NCI-H1436 (cell line): ENCODE measurements around the gene ADCY6.

Experiments
- DNase-seq: peaks from one replicate; lab custom pipeline; 2025; lab: John Stamatoyannopoulos, UW

The ADCY6 gene

DNA sequence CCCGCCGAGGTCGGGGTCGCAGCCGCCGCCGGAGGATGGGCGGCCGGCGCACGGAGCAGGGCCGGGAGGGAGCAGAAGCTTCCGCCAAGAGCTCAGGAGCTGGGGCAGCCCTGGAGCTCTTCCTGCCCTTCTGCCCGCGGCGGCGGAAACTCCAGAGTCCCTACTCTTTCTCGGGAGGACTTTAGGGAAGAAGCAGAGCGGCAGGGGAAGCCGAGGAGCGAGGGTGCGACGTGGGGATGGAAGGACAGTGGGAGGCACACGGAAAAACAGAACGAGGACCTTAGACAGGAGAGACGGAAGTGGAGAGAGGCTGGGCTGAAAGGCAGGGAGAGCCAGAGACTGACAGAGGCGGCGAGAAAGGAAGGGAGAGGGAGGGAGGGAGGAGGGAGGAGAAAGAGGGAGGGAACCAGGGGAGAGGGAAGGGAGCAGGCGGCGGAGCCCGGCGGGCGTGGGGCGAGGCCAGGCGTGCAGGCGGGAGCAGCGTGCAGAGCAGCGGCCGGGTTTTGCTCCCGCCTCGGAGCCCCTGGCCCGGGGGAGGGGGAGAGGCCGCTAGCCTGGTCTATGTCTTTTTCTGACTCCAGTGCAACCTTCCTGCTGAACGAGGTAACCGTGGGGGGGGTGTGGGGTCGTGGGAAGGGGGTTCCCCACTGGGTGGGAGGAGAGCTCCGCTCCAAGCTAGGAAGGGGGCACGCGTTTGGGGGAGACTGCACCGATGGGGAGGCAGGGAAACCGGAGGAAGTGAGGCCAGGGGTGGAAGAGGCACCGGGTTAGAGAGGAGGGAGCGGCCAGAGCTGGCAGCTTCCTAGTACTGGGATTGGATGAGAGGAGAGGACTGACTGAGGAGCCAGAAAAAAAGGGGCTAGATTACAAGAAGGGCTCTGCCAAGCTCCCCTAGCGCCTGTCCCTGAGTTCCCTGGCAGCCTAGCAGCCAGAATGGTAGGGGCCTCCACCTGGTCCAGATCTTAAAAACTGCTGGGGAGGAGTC lies 26.5 kb upstream of the ADCY6 start:
- peak; percentile 73 for DNase-seq

DNA sequence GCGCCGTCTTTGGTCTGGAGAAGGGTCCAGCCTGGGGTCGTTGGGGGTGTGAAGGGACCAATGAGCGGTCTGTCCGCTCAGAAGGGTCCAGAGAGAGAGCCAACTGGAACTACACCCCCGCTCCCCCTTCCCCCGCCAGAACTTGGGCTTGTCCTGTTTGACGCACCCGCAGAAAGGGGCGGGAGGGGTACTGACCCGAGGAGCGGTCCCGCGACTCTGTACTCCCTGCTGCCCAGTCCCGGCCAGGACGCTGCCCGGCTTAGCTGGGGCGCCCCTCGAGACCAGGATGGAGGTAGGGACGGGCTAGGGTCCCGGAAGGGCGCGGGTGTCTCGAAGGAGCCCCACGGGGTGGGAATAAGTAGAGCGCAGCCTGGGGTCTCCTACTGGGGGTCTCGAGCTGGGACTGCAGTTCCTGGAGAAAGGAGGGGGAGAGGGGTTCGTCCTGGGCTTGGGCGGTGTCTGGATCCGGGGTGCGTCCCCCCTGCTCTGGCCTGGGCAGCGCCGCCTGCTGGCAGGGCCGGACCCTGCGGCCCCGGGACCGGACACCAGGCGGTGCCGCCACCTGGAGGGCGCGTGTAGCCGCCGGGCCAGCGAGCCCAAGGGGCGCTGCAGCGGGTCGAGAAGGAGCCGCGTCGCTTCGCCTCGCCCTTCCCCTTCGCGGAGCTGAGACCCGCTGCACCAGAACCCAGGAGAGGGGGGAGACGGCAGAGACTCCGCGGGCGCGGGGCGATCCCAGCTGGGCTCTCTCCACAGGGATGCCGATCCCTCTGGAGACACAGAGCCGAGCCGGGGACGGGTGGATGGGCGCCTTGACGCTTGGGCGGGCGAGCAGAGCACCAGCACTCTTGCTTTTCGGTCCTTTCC lies 25.6 kb upstream of the ADCY6 start:
- DNase-seq = peak; percentile 57

DNA sequence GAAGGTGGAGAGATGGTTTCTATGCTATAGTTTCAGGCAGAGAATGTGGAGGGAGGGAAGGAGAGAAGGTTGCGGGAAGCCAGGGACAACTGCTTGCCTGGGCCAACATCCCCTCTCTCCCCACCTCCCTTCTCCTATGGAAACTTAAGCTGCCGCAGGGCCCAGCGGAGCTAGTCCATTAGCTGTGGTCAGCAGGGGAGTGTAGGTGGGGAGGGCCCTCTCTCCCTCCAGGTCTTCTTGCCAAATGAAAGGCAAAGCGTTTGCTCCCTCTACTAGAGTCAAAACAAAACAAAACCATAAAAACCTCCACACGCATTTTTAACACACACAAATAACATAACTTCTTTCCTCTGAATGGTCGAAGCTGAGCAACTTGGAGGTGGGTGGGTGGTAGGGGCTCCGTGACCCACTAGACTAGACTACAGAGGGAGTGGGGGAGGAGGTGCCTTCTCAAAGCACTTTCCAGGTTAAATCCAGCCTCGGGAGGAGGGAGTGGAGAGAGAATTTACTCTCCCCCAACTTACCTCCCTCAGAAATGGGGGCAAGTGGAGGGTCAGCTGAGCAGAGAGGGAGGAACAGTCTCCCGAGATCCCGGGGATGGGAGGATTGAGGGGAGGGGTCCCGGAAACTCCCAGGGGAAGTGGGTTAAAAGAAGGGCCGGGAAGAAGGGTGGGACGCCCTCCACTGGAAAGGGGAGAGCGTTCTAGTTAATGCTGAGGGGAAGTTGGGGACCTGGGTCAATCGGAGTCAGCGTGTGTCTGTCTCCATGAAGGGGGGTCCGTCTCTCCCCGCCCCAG lies 24.8 kb upstream of the ADCY6 start:
- no peak for DNase-seq

DNA sequence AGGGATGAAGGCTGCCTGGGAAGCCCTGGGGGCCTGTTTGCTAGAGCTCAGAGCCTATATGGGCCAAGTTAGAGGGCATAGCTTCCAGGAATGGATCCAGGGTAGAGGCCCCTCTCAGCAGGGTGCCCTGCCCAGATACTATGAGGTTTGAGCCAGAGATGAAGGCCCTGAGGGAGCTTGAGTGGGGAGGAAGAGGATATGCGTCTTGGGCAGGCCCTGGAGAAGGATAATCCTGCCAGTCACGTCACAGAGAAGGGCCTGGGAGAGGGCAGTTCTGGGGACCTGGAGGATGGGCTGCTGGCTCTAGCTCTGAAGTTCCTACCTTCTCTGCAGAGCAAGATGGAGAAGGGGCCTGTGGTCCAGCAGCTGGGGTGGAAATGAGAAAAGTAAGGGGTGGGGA lies 23.5 kb upstream of the ADCY6 start:
- DNase-seq = no peak

DNA sequence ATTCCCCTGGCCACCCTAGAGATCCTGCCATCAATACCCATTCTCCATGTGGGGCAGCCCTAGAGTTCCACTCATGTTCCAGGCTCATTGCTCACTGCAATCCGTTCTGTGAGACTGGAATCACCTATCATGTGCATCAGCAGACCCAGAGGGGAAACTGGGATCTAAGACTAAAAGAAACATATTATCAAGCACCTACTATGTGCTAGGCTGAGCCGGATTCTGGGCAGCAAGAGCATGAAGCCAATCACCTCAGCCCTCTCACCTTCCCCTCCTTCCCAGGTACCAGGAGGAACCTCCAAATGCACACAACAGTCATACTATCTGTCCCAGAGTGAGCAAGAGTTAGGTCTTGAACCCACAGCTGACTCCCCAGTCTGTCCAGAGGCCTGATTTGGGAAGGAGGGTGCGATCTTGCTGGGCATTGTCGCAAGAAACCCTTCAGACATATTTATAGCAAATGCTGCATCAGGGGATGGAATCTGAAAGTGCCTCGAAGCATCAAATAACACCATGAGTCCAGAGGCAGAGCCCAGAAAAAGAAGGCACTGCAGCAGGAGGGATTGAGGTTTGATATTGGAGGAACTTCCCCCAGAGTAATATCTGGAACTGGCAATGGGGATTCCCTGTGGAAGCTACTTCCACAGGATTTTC lies 22.7 kb upstream of the ADCY6 start:
- DNase-seq = no peak

DNA sequence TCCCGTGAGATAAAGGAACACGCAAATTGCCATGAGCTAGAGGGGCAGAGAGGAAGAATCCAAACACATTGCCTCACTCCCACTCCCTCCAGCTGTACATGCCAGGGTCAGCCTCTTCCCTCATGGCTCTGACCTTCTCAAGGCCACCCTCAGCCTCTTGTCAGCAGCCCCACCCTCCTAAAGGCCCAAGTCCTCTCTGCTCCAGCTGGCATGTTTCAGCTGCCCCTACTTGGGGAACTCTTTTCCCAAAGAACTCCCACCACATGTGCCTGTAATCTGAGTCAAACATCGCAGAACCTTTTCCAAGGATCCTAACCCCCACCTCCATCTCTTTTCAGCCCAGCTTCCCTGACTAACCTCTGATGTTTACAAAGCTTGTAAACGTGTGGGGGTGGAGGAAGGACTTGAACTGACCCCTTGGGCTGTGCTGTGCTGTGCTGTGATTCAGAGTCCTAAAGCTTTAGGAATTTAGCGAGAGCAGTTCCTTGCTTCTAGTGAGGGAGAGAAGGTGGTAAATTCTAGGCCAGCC lies 22.1 kb upstream of the ADCY6 start:
- DNase-seq = no peak

DNA sequence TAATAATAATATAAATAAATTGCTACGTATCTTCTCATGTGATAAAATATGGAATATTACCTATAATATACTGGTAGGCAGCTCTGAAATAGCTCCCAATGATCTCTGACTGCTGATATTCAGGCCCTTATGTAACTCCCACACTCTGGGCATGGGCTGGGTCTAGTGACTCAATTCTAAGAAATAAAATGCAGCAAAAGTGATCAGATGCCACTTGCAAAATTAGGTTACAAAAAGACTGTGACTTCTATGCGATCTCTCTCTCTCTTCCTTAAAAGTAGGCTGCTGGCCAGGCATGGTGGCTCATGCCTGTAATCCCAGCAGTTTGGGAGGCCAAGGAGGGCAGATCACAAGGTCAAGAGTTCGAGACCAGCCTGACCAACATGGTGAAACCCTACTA lies 19.1 kb upstream of the ADCY6 start:
- no peak for DNase-seq

DNA sequence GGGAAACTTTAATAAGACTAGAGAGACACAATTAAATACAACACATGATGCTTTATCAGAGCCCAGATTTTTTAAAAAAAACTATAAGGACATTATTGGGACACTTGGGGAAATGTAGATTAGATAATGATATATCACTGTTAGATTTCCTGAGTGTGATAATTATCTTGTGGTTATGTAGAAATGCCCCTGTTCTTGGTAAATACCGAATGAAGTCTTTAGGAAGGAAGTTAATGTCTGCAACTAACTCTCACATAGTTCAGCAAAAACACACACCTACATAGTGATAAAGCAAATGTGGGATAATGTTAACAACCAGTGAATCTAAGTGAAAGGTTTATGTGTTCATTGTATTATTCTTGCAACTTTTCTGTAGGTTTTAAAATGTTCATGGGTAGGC lies 14.8 kb upstream of the ADCY6 start:
- DNase-seq = no peak

DNA sequence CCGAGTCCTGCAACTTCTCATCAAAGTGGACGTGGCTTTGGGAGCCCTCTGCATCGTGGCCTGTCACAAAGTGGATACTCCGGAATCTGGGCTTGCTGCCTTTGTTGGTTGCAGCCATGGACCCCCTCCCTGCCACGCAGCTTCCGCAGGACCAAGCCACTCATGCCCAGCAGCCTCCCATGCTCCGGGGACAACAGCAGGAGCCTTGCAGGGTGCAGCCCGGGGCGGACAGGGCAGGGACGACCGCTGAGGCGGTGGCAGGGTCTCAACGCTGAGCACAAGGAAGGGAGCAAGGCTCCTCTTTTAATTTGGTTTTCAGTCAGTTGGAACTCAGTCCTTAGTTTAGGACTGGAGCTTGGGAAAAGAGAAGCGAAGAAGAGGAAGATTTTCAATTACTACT lies 12.1 kb upstream of the ADCY6 start:
- no peak for DNase-seq

DNA sequence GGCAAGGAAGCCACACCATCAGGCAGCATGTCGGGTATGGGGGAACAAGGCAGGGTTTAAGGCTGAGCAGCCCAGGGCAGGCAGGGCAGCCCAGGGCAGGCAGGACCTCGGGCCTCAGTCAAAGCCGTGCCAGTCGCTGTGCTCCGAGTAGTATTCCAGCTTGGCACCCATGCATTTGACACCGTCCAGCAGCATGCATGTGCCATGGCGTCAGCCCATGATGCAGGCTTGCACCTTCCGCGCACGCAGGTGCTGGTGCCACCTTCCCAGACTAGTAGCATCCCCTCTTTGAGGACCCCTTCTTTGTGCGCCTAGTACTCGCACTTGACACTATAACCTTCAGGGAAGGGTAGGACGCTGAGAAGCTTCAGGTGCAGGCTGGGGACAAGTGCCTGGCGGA lies 11.6 kb upstream of the ADCY6 start:
- no peak for DNase-seq

DNA sequence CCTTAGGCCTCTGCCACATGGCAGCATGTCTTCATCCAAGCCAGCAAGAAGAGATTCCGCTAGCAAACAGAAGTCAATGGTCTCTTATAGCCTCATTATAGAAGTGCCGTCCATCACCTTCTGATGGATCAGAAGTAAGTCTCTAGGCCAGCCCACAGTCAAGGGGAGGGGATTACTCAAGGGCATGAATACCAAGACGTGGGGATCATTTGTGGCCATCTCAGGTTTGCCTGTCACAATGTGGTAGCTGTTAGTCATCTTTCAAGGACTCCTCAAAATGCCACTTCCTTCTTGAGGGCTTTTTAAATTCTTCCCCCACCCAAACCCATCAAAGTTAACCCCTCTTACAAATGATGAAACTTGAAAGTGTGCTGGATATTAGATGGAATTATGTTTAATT lies 8.1 kb upstream of the ADCY6 start:
- DNase-seq = no peak

DNA sequence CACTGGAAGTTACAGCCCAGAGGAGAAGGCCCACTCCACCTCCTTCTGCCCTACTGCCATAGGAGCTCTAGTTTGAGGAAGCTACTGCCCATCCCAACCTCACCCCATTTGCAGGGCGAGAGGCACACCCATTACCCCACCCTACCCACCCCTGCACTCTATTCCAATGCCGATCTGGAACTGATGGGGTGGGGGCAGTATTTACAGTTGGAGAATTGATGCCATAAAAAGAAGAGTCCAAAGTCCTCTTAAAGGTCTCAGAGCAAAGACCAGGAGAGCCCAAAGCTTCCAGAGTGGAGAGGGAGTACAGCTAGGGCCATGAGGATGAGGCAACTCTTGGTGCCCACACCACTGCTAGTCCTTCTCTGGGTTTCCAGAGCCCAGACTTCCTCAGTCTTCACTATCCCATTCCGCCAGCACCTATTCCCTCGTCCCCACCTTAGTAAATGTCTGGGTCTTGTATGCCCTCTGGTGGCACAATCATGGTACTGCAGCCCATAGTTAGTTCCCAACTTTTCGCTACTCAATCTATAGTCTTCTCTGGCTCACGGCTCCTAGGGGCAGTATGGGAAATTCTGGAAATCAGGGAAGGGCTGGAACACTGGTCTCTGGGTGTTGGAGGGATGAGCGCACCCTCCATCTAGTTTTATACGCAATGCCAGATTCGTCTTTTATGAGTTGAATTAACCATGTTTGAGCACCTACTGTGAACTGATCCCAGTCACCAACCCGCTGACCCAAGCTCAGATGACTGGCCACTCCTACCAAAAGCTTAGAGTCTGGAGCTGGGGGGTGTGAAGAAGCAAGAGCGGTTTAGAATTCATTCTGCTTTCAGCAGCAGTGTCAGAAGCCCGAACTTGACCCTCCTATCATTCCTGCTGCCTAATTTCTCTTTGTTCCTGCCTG lies 6.9 kb upstream of the ADCY6 start:
- peak; percentile 55 for DNase-seq

DNA sequence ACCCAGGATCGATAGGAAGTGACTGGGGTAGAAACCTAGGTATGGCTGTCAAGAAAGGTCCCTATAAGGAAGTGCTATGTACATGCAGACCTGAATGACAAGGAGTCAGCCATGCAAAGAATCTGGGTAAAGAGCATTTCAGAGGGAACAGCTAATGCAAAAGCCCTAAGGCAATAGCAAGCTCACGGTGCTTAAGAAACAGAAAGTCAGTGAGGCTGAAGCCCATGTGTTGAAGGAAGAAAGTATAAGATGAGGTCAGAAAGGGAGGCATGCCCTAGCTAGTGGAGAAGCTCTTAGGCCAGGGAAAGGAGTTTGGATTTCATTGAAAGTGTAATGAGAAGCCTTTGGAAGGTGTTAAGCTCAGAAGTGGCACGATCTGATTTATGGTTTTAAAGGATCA lies 6.0 kb upstream of the ADCY6 start:
- no peak for DNase-seq

DNA sequence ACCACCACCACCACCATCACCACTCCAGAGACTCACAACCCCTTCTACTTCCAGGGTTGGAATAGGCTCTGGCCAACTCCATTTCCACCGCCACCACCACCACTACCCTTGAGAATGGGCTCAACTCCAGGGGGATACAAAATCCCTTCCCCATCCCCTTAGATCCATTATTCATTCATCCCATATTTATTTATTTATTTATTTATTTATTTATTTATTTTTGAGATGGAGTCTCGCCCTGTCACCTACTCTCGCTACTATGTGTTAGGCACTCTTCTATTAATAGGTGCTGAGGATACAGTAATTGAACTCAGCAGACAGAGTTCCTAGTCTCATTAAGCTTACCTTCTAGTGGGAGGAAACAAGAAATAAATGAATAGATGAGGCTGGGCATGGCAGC lies 4.8 kb upstream of the ADCY6 start:
- no peak for DNase-seq

DNA sequence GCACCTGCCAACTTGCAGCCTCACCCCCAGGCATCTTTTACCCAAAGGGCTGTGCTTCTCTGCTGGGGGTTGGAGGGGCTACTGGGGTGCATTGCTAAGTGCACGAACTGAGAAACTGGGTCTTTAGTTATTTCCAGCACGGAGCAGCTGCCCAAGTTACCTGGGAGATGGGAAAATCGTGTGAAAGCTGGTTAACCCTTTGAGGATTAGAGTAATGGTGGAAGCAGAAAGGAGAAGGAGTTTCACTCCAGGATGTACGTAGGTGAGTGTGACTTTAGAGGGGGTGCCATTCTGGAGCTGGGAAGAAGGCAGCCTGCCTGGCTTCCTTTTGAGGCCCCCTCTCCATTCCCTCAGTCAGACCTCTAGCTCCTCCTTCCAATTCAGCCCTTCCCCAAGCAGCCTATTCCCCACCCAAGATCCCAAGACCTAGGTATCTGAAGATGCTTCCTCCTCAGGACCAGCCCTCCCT lies 1.0 kb upstream of the ADCY6 start:
- DNase-seq = no peak

DNA sequence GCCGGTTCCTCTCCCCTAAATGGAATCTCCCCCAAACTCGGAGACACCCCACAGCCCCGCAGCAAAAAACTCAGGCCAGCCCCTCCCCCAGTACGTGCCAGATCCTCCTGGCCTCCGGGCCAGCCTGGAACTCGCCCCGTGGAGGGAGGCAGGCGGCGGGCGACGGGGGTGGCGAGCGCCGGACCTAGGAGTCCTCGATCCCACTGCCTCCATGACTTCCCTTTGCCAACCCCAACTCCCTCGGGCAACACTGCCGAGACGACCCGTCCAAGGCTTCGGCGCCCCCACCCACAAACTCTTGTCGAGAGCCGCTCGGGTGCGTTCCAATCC lies 400 bp downstream of the ADCY6 start:
- DNase-seq = no peak

DNA sequence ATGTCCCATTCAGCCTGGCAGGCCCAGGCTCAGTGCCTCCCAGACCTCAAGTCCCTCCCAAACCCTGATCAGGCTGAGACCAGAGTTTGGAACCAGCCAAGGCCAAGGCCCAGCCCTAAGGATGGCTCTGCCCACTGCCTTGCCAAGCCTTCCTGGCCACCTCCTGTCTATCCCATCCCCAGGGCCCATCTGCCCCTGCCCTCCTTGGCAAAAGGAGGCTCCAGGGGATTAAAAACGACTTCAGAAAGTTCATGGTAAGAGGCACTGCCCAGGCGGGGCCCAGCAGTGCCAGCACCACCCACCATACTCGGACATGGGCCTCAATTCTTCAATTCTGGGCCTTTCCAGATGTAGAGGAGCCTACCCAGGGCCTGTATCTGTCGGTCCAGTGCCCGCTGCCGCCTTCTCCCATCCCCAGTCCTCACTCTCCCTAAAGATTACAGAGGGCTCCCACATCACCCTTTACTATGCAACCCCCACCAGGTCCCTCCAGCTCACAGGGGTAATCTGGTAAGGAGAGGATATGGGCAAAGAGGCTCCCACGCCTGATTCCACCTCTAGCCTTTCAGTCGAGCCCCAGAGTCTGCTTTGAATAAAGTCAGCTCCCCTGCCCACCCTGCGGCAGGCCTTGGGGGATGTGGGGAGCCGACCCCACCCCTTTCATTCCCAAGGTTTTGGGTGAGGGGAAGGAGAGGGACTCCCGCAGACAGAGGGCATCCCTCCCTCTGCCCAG lies 932 bp downstream of the ADCY6 start:
- DNase-seq = no peak

DNA sequence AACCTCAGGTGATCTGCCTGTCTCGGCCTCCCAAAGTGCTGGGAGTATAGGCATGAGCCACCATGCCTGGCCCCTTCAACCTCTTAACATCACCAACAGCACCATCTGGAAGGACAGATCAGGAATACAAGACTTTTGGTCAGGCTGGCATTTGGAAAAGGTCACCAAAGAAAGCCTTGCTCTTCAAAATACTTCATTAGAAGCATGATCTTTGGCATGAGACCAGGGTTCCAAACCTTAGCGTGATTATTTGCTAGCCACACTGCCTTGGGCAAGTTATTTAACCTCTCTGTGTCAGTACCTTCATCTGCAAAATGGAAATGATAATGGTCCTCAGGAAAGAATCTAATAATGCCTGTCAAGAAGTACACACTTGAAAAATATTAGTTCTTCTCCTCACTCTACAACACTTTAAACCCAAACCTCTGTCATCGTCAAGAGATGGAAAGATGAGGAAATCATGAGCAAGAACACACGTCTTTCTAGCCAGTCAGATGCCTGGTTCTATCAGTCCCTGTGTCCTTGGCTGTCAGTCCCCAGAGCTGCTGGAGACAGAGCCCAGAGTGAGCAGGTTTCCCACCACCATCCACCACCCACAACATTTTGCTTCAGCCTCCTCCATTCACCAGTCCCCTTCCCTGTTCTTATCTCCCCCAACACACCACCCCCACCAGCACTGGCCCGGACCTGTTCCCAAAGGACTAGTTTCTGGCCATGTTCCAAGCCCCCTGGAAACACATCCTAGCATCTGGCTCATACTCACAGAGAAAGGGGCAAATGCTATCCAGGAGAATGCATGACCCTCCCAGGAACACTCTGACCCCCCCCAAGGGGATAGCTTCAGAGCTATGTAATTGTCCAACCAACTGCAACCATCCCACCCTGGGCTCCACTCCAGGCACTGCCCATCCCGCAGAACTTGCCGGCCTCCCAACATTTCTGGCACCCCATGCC lies 2.0 kb downstream of the ADCY6 start:
- no peak for DNase-seq

DNA sequence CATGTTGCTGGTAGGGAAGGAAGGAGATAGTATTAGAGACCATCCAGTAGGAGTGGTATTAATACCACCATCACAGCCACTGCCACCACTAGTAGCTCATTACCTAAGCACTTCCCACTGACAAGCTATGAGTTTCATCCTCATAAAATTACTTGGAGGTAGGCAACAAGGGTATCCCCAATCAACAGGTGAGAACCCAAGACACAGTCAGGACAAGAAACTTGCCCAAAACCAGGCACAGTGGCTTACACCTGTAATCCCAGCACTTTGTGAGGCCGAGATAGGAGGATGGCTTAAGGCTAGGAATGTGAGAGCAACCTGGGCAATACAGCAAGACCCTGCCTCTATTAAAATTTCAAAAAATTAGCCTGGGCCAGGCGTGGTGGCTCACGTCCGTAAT lies 5.5 kb downstream of the ADCY6 start:
- DNase-seq = no peak
